ENCODE data around the gene LRP1. TPM values are rescaled to one million over a fixed set of nuclear protein-coding genes. Genes with fewer than 3 reads are reported as not detected.

Gene LRP1
- total and polyA plus RNA-seq, 2 of the 13 experiments (the other 11 are each of a cell fraction or from before 2014, with no cell fraction given) = 14.7 to 30.8 TPM

DNA sequence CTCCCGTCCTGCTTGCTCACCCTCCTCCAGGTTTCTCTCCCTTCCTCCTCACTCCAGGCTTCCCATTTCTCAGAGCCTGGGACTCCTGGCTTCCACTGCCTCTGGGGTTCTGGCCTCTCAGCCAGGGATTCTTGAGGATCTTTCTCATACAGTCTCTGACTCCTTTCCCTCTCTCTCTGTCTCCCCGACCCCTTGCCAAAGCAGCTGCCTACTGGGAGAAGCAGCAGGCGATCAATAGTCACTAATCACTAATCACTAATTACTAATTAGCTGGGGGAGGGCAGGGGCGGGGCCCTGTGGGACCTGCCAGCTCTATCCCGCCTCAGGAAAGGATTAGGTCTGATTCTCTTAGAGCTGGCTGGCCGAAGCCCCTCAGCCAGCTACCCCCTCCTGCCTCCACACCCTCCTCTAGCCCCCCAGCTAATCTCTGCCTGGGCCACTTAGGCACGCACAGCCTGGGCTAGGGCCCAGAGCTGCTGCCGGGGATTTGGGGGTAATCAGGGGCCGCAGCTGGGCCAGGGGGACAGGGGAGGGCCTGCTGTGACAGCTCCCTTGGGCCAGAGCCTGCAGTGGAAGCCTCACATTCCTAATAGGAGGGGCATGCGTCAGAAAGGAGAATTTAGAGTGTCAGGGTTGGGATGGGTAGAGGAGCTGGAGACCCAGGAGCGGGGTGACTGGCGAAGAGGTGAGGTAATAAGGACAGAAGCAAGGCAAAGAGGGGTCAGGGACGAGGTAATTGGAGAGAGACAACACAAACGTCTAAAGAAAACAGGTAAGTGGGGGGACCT, 91.1 kb downstream of the LRP1 start:
- ChIA-PET POLR2A (interaction anchor here (0.6 to 1.5 kb wide), 5 partner anchors 10 to 123 kb away, joined by 3 to 9 read pairs (median 3); partner anchors contain the start of gene SHMT2), CTCF (ENCODE audit: low intra/inter-chr PET ratio, low total read pairs) (no interaction called here)
- Histone ChIP-seq H3K27ac (ENCODE audit: extremely low read length, insufficient read depth, low read length) (no peak overlapping the region), H4K20me1 (ENCODE audit: insufficient read depth, low read length) (no peaks in the 10 kb centered on the region), H3K4me1 (ENCODE audit: insufficient read depth, low read length) (peaks cover 53% of the 10 kb centered on the region), H3K4me2 (ENCODE audit: low read depth, low read length) (no peak overlapping the region), H2AFZ (ENCODE audit: low read length) (no peak overlapping the region), H3K27me3 (ENCODE audit: control insufficient read depth in 1 of 2, insufficient read depth in 2 of 2, low read length in 2 of 2) (peaks cover 20 to 90% of the 10 kb centered on the region in 2 experiments), H3K4me3 (replicated peaks in 1 of 3; ENCODE audit: insufficient read depth in 1 of 3, low read depth in 2 of 3, low read length in 3 of 3) (no peak overlapping the region), H3K36me3 (replicated peaks in 1 of 2; ENCODE audit: control insufficient read depth in 1 of 2, insufficient read depth in 2 of 2, low read length in 2 of 2) (no peaks in the 10 kb centered on the region), H3K79me2 (ENCODE audit: insufficient read depth, low read length) (no peaks in the 10 kb centered on the region), H3K9me3 (ENCODE audit: low read length) (no peaks in the 10 kb centered on the region), H3K9ac (ENCODE audit: insufficient read depth, low read depth, low read length) (no peak overlapping the region)
- ATAC-seq (no peak), DNase-seq (ENCODE audit: low spot score) (no peak), FAIRE-seq (no peak)
- in situ Hi-C loops (cut with HindIII; ENCODE audit: extremely low pct_ligation_motif_present, low pct_unique_long_range_greater_than_20kb) (no loop called here), intact Hi-C loops (cut with micrococcal nuclease; ENCODE audit: unreplicated experiment) (no loop called here)
- BruUV-seq (replicated peaks) = no TSS peak
- 16% methylated on average over 14 of the region's 14 CpGs for WGBS (ENCODE audit: low lambda C conversion rate)
- TF ChIP-seq EP300 (IDR thresholded peaks at IDR 0.05; ENCODE audit: low read depth in 2 of 2, low read length in 2 of 2) (no peak), EP300 (CRISPR knock-in tag; IDR thresholded peaks at IDR 0.05; ENCODE audit: borderline replicate concordance) (no peak), EZH2 (conservative IDR thresholded peaks at IDR 0.05; ENCODE audit: low read depth, low read length) (0 out of 2 replicates have a peak, but pooled peaks have one; percentile 57)

GRCh38 chr12:57219993-57220754, 91.9 kb downstream of the LRP1 start:
- DNase-seq (ENCODE audit: low spot score) (no peak), ATAC-seq (no peak), FAIRE-seq (no peak)
- 21% methylated on average over 31 of the region's 38 CpGs for WGBS (ENCODE audit: low lambda C conversion rate)
- ChIA-PET POLR2A (interaction anchor here (0.6 to 1.5 kb wide), 4 partner anchors 10 to 123 kb away, joined by 3 to 9 read pairs (median 3); partner anchors contain the start of gene SHMT2), CTCF (ENCODE audit: low intra/inter-chr PET ratio, low total read pairs) (no interaction called here)
- TF ChIP-seq ZNF251 (CRISPR knock-in tag; IDR thresholded peaks at IDR 0.05) (no peak), EHMT2 (IDR thresholded peaks at IDR 0.05; ENCODE audit: borderline replicate concordance, low read depth, low read length) (no peak), CHD2 (IDR thresholded peaks at IDR 0.05; ENCODE audit: low read depth, low read length) (no peak), ATF5 (CRISPR knock-in tag; IDR thresholded peaks at IDR 0.05; ENCODE audit: low read depth) (no peak), ZNF138 (CRISPR knock-in tag; IDR thresholded peaks at IDR 0.05; ENCODE audit: low read depth) (no peak), DMAP1 (CRISPR knock-in tag; IDR thresholded peaks at IDR 0.05) (no peak), ZNF17 (CRISPR knock-in tag; IDR thresholded peaks at IDR 0.05) (no peak), AHR (CRISPR knock-in tag; IDR thresholded peaks at IDR 0.05) (no peak), HMG20B (CRISPR knock-in tag; conservative IDR thresholded peaks at IDR 0.05) (no peak), SRSF4 (IDR thresholded peaks at IDR 0.05; ENCODE audit: low read depth, low read length, poor library complexity, severe bottlenecking) (no peak), ZNF747 (CRISPR knock-in tag; IDR thresholded peaks at IDR 0.05; ENCODE audit: borderline replicate concordance) (no peak), ZNF564 (CRISPR knock-in tag; IDR thresholded peaks at IDR 0.05) (no peak), KAT2B (IDR thresholded peaks at IDR 0.05; ENCODE audit: borderline replicate concordance, low read depth, low read length) (no peak), RORA (CRISPR knock-in tag; IDR thresholded peaks at IDR 0.05) (no peak), HMGA1 (CRISPR knock-in tag; conservative IDR thresholded peaks at IDR 0.05) (no peak)
- Histone ChIP-seq H3K27ac (ENCODE audit: extremely low read length, insufficient read depth, low read length) (no peak overlapping the region), H4K20me1 (ENCODE audit: insufficient read depth, low read length) (no peaks in the 10 kb centered on the region), H3K4me1 (ENCODE audit: insufficient read depth, low read length) (peaks cover 53% of the 10 kb centered on the region), H3K4me3 (replicated peaks in 1 of 3; ENCODE audit: insufficient read depth in 1 of 3, low read depth in 2 of 3, low read length in 3 of 3) (no peak overlapping the region), H3K4me2 (ENCODE audit: low read depth, low read length) (no peak overlapping the region), H3K36me3 (replicated peaks in 1 of 2; ENCODE audit: control insufficient read depth in 1 of 2, insufficient read depth in 2 of 2, low read length in 2 of 2) (no peaks in the 10 kb centered on the region), H3K9me3 (ENCODE audit: low read length) (no peaks in the 10 kb centered on the region), H3K79me2 (ENCODE audit: insufficient read depth, low read length) (no peaks in the 10 kb centered on the region), H3K9ac (ENCODE audit: insufficient read depth, low read depth, low read length) (no peak overlapping the region), H2AFZ (ENCODE audit: low read length) (no peak overlapping the region), H3K27me3 (ENCODE audit: control insufficient read depth in 1 of 2, insufficient read depth in 2 of 2, low read length in 2 of 2) (peaks cover 20 to 86% of the 10 kb centered on the region in 2 experiments; a peak in 4 of 5 replicates)
- BruUV-seq (replicated peaks) = no TSS peak
- intact Hi-C loops (cut with micrococcal nuclease; ENCODE audit: unreplicated experiment) = no loop called here
- in situ Hi-C loops (cut with HindIII; ENCODE audit: extremely low pct_ligation_motif_present, low pct_unique_long_range_greater_than_20kb) = no loop called here

All from HepG2 (cell line).